COLO829 (cell line): Measurements from ENCODE around the gene SAMSN1.
"Not testable (repeated sequence)": the region's sequence is repeated elsewhere in the genome, so short reads cannot be mapped to it uniquely, and the experiment has no call there.

Source experiments
- DNase-seq: peaks from one replicate; pipeline ENCODE4 v3.0.0; 2012; ENCODE audit warnings: low spot score

The SAMSN1 gene

DNA sequence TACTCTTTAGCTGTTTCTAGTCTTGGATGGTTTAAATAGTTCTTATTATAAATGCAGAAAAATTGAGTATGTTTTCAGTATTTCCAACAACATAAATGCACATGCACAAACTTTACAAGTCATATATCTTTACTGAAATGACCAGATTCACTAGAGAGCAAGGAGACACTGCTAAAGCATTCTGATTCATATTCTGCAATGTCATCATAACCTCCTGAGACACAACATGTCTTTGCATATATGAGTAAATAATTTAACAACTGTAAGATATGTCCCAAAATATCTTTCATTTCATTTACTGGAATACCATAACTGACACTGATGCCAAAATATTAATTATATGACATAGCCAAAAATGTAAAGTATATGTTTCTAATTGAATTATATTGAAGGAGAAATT, 16.8 kb upstream of the SAMSN1 start:
- no peak for DNase-seq

DNA sequence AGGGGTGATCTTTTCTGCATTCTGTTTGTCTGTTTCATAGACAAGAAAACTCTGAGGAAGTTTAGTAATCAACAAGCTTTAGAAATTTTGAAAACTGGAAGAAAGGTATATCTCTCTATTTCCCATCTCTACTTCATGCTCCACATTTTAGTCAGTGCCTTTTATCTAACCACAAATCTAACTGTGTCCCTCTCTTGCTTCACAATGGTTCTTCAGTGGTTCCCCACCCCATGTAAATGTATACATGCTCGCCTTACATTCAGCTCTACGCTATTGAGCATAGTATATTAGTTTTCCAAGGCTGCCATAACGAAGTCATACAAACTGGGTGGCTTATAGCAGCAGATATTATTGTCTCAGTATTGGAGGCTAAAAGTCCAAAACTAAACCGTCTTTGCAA, 14.4 kb upstream of the SAMSN1 start:
- DNase-seq: no peak

DNA sequence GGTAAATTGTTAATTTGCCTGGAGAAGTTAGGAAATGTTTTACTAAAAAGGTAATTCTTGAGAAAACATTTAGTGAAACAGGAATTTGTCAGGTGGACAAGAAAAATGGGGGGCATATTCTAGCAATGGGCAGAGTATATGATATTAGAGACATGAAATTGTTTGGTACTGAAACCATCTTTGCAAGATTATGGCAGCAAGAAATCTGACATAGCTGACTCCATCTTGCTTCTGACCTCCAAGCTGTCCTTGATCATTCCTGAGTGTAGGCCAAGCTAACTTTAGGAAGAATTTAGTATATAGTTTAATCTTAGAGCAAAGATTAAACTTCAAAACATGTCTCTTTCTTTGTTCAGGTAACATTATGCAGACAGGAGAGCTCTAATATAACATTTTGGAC, 14.0 kb upstream of the SAMSN1 start:
- DNase-seq: no peak

DNA sequence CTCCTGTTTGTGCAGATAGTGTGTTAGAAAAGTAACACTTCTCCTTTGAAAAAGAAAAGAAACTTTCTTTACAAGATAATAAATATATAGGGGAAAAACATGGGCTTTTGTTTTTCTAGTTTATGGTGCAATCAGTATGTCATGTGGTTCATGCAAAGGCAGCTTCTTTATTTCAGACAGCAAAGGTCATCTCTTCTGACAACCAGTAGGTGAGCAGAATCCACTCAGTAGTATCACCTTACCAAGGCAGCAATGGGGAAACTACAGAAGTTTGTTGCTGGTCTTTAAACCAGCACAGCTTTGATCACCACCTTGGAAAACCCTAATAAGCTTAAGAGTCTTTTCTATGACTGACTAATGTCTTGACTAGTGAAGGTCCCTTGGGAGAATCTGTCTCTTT, 13.0 kb upstream of the SAMSN1 start:
- DNase-seq: no peak

DNA sequence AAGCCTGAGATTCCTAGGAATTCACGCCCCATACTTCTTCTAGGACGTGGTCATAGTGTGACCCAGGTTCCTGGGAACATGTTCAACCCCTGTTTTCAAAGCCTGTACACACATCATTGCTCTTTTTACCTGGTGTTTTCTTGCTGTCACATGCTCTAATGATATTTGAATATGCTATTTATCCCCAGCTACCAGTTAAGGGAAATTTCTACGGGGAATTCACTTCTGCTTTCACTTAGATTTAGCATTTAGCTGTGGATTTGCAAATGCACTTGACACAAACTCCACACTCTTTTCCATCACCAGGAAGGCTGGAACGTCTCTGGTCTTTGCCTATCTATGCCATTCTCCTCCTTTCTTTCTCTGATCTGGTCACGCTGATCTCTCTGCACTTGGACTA, 11.3 kb upstream of the SAMSN1 start:
- DNase-seq: no peak

DNA sequence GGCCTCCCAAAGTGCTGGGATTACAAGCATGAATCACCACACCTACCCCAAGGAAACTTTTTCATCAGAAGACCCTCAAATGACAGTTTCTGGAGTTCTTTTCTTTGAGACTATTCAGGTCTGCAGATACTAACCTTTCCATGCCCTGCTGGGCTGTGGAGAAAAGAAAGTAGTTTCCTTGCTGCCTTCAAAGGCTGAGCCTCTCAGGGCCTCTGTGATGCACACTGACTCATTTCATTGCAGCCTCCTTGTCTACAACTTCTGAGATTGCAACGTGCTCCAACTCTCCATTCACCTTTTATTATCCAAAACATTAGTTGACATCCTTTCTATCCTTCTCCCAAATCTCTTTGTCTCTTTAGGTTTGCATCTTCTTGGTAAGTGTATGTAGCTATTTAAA, 8.8 kb upstream of the SAMSN1 start:
- no peak for DNase-seq

DNA sequence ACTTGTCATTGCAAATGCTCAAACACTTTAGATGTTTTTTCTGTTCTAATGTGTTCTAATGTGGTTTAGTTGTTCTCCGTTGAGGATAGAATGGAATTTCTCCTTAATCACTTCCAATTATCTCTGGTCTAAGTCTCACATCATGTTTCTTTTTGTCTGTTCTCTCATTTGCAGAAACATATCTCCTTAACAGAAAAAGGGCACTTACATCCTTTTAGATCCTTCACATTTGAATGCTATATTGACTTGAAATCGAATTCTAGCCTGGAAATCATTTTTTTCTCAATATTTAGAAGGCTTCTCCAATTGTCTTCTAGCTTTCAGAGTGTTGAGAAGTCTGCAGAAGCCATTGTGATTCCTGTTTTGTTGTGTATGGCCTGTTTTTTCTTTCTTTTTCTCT, 7.3 kb upstream of the SAMSN1 start:
- no peak for DNase-seq

DNA sequence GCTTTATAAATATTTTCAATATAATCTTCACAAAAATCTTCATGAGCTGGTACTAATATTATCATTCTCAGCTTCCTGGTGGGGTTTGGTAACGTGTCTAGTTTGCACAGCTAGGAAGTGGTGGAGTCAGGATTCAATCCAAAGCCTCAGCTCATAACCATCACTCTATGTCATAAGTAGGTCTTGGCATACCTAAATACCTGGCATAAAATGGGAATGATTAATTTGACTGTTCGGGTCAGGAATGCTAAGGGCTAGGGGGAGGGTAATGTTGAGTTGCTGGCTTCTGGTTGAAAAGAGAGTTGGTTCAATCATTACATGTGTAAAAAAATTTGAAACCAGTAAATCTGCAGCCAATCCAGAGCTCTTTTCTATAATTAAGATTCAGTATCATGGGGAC, 5.6 kb upstream of the SAMSN1 start:
- no peak for DNase-seq

DNA sequence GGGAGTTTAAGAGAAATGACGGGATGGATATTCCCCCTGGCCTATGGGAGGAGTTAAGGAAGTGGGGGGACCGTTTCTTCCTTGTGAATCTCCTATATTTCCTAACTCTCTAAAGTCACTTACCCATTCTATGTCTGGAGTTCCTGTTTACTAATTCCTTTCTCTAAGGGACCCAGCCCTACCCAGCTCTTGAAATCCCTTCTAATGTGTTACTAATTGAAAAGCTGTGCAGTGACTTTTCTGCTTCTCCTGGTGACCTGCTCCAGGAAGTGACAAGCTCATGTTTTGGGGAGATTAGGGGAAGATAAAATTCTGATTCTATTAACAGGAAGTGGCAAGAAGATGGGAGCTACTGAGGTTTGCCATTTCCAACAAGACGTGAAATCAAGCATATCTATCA, 4.0 kb upstream of the SAMSN1 start:
- DNase-seq: no peak

DNA sequence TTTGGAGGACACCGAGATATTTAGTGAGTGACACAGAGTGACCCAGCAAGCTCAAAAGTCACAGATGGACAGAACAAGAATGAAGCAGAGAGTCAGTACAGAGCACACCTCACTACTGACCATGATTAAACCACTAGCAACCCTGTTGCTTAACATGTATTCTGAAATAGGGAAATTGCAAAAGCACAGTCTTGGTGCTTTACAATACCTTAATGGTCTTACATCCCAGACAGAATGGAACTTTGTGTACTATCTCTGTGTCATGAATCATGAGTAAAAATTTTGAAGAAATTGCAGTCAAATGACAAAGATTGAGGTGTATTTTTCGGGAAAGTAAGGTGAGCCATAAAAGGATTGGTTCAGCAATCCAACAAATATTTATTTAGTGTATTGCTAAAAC, 2.7 kb upstream of the SAMSN1 start:
- no peak for DNase-seq

DNA sequence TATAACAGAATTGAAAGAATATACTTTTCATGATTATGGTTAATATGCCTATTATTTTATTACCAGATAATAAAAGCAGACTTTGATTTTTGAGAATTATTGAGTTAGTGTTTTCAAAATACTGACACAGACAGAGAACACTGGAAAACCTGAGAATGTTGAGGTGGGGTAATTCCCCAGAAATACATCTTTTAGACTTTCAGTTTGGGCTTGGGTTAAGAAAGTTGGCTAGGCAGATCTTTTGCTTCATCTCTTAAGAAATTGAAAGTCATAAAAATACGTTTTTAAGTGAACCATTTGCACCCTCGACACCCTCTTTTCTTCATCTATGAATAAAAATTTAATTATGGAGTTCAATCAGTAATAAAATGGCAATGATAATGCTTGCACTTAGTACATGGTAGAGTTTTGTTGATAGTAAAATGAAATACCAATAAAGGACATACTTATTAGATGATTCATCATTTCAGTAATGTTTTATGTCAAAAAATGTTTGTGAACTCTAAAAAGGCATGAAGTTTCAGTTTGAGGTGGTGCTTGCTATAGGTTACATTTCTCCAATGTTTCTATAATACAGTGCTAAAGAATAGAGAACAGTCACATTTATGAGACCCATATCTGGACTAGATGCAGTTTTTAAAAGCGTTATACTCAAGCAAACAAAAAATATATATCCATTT, 1.9 kb upstream of the SAMSN1 start:
- DNase-seq: no peak

DNA sequence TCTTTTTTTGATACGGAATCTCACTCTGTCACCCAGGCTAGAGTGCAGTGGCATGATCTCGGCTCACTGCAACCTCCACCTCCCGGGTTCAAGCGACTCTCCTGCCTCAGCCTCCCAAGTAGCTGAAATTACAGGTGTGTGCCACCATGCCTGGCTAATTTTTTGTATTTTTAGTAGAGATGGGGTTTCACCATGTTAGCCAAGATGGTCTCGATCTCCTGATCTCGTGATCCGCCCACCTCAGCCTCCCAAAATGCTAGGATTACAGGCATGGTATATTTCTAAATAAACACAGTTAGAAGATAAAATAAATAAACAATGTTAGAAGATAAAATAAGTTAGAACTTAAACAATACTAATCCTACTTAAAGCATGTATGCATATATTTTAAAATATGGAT, 604 bp upstream of the SAMSN1 start:
- not testable (repeated sequence) for DNase-seq

DNA sequence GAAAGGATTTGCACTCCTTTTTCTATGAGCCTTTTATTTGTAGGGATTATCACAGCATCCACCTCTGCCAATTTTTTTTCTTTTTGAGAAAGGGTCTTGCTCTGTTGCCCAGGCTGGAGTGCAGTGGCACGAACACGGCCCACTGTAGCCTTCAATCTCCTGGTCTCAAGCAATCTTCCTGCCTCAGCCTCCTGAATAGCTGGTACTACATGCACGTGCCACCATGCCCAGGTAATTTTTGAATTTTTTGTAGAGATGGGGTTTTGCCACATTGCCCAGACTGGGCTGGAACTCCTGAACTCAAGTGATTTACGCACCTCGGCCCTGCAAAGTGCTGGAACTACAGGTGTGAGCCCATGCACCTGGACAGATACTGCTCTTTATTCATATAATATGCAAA, 2.1 kb downstream of the SAMSN1 start:
- DNase-seq: no peak

DNA sequence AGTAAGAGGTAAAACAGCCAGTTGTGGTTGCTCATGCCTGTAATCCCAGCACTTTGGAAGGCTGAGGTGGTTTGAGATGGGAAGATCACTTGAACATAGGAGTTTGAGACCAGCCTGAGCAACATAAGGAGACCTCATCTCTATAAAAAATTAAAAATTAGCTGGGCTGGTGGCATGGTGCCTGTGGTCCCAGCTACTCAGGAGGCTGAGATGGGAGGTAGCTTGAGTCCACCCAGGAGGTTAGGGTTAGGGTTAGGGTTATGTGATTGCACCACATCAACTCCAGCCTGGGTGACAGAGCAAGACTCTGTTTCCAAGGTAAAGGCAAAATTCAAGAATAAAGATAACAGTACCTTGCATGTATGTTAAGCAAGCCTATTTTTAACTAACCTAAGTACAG, 3.5 kb downstream of the SAMSN1 start:
- DNase-seq: no peak

DNA sequence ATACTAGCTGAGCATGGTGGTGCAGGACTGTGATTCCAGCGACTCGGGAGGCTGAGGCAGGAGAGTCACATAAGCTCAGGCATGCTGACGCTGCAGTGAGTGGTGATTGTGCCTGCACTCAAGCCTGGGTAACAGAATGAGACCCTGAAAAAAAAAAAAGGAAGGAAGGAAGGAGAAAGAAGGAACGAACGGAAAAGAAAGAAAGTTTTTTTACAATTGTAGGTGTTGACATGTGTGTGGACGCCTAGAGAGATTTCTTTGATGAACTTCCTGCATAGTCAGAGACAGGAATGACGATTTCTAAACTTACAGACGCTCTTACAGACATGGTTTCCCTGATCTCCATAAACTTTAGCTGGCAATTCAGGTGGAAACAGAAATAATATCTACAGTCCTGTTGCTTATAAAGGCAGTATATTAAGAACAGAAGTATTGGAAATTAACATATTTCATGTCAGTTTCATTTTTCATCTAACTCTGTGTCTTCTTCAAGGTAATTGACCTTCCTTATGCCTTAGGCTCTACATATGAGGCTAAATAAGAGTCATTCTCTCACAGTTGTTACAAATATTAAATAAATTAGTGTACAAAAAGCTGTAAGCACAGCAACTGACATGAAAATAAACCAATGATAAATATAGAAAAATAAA, 4.1 kb downstream of the SAMSN1 start:
- no peak for DNase-seq

DNA sequence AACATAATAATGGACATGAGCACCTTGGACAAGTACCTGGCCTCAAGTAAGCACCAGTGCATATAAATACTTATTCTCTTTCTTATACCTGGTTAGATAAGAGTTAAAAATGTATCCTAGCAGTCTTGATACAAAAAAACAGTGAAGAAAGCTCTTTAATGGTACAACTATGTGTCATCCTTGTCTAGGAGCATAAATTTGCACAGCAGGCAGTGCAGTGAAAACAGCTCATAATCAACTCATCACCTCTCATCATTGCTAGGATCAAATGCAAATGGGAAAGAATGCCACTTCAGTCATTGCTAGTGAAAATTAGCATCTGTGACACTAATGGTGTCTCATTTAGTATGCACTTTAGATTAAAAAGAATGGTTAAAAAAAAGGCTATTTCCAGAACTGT, 7.6 kb downstream of the SAMSN1 start:
- no peak for DNase-seq

DNA sequence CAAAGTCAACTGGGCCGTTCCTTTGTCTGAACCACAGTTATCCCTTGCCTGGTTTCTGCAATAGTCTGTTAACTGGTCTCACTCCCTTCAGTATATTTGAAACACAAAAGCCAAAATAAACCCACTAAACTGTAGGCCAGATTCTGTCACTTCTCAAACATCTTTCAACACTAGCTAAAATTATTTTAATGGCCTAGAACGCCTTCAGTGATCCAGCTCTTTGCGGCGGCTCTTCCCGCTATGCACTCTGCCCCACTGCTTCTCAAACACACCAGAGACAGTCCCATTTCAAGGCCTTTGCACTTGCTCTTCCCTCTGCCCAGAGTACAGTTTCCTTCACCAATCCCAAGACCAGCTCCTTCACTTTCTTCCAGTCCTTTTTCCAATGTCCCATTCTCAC, 9.2 kb downstream of the SAMSN1 start:
- DNase-seq: no peak

DNA sequence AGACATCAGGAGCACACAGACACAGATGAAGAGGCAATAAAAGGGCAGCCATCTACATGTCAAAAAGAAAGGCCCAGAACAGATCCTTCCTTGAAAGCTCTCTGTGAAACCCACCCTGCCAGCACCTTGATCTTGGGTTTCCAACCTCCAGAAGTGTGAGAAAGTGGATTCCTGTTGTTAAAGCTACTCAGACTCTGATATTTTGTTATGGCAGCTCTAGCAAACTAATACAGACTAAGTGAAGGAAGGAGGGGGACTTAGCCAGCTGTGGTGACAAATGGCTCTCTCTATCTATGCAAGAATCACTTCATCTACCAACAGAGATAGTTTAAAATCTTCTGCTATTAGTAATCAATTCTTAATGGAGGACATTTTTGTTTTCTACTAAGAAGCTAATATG, 10.4 kb downstream of the SAMSN1 start:
- DNase-seq: no peak

DNA sequence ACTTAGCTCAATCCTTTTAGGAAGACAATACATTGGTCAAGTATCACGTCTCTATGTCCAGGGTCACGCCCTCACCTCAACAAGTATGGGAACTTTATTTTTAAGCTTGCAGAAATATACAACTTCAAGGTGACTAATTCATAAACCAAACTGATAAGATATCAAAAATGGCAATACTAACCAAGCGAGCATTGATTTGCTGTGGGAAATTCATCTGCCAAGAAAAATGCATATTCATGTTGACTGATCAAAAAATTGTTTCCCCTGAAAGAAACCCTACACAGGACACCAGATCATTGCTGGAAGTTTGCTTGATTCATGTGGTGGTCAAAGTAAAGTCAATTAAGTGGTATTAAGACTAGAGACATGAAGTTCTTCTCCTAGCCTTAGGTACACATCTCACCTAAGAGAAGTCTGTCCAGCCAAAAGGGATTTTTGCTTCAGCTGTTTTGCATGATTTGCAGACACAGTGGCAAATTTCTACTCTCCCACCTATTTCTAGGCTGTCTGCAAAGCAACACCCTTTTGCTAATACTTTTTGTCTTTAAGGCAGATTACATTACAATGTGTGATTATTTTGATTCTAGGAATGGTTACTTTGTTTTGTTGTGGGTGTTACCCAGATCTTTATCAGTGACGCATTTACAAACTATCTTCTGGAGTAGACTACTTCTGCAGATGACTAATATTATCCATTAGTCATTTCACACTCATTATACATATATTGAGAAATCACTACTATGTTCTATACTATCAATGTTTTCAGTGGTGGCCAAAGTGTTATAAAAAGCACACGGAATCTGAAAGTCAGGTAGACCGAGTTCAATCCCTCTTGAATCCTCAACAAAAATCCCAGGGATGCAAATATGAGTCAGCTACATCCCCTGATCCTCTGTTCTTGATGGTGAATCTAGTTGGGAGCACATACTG, 12.4 kb downstream of the SAMSN1 start:
- peak; percentile 65 for DNase-seq

DNA sequence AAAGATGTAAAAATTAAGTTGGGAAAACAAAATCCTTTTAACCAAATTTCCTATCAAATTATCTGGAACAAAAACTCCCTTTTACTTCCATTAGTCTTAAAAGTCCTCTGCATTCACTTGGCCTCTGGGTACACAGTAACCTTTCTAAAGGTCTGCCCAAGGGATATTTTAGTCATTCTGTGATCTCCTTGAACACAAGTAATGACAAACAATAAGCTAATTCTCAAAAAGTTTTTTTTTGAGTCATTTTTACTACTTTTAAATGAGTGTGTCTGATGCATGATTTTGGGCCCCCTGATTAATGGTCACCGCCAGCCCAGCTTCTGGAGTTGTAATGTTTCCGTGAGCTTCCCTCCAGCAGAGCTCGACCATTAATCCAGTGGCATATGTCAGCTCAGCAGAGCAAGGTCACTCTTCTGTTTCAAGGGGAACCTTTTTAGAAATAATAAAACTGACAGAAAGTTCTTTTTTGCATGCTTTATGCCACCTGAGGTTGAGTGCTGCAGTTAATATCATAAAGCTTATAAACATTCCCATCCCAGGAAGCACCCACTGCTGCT, 14.3 kb downstream of the SAMSN1 start:
- DNase-seq: peak; percentile 13

DNA sequence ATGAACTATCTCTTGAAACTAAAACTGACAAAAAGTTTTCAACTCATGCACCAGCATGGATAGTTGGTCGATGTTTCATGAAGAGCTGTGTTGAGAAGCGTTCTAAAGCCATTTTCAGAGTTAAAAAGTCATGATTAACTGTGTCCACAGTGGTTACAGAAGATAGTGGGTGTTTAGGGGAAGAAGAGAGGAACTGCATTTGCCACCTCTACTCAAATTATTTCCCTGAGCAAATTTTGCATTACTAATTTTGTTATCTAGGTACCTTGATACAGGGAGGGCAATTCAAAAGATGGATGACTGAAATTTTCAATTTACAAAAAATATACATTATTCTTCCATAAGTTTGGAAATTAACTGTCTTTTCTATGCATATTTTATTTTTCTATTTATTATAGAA, 15.5 kb downstream of the SAMSN1 start:
- DNase-seq: no peak

DNA sequence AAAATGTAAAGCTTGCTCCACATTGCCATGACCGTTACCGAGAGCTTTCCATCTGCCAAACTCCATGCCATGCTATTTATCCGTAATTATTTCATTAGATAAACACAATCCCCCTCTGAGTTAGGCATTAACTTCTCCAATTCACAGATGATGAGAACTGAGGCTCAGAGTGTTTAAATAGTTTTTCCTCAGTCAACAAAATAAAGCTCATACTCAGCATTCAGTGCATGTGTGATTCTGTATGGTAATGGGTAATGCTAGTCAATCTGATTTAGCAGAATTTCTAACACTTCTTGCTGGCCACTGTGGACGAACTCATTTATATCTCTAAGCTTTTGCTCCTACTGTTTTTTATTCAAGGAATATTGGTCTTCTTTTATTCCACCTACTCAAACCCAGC, 17.3 kb downstream of the SAMSN1 start:
- no peak for DNase-seq
